GM19328 (cell line): ENCODE measurements around the gene FBXO31.

Experiments used
- ATAC-seq: cut with Tn5 transposase; IDR thresholded peaks from one replicate; pipeline ENCODE4 v1.9.1; 2021; ENCODE audit warnings: mild to moderate bottlenecking, moderate library complexity; ENCODE audit not compliant: unreplicated experiment

The FBXO31 gene

DNA sequence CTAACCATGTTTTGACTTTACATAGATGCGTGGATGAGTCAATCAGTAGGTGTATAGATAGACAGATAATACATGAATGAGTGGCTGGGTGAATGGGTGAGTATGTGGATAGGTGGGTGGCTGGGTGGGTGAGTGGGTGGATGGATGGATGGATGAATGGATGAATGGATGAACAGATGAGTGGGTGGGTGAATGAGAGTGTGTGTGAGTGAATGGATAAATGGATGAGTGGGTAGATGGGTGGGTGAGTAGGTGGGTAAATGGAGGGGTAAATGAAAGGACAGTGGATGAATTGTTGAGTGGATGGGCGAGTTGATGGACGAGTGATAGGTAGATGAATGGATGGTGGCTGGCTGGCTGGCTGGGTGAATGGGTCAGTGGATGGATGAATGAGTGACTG lies 89.6 kb downstream of the FBXO31 start:
- ATAC-seq = no peak

GRCh38 chr16:87291944-87292343 lies 91.6 kb downstream of the FBXO31 start:
- no peak for ATAC-seq

GRCh38 chr16:87288753-87289362 lies 94.7 kb downstream of the FBXO31 start:
- no peak for ATAC-seq

DNA sequence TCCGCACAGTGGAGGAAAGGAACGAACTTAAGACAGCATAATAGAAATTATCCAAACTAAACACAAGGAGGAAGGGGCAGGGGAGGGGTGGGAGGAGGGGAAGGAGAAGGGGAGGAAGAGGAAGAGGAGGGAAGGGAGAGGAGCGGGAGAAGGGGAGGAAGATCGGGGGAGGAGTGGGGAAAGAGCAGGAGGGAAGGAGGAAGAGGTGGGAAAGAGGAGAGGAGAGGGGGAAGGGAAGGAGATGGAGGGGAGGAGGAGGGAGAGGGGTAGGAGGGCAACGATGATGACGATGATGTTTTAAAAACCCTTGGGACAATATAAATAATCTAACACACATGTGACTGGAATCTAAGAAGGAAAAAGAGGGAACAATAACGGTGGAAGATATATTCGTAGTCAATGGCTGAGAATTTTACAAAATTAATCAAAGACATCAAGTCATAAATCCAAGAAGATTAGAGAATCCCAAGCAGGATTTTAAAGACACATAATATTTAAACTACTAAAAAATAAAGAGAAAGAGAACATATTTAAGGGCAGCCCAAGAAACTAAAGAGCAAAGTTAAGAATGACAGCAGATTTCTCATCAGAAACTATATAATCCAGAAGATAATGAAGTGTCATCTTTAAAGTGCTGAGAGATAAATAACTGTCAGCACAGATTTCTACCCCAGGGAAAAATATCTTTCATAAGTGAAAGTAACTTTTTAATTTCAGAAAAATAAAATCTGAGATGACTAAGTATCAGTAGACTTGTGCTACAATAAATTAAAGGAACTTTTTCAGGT lies 96.5 kb downstream of the FBXO31 start:
- no peak for ATAC-seq

DNA sequence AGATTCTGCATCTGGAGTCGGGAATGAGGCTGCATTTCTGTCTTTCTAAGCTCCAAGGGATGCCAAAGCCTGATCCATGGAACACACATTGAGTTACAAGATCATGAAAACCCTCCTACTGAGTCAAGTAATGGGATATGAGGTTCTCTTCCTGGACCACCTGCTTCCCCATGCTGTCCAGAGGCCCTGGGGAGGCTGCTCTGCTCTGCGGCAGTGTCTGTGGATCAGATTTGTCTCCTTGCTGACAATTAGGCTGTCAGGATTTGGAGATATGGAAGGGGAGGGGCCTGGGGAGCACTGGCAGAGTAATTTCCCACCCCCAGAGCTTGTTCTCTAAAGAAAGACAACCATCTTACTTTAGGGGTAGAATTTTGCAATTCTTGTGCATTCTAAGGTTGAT lies 99.4 kb downstream of the FBXO31 start:
- no peak for ATAC-seq

GRCh38 chr16:87279094-87279658 lies 104.4 kb downstream of the FBXO31 start:
- no peak for ATAC-seq

GRCh38 chr16:87278191-87279093 lies 105.1 kb downstream of the FBXO31 start:
- ATAC-seq = no peak
